Measurements from ENCODE around the gene C1orf87.

Gene C1orf87

GRCh38 chr1:60073605-60074278 is at the start of gene C1orf87:
Gene C1orf87 (minus strand): TSS chr1:60073770. CDS start chr1:60072643, 1,127 bp downstream.
- DNase-seq (ENCODE audit: low read depth): no peak

GRCh38 chr1:60118085-60118484 is 44.5 kb upstream of the C1orf87 start:
- no peak for DNase-seq (ENCODE audit: low read depth)

GRCh38 chr1:60114745-60115318 is 41.3 kb upstream of the C1orf87 start:
- no peak for DNase-seq (ENCODE audit: low read depth)

- no peak for DNase-seq (ENCODE audit: low read depth)
These were observed 40.0 kb upstream of the C1orf87 start for GRCh38 chr1:60113596-60113995.

- DNase-seq (ENCODE audit: low read depth): no peak
These were observed 39.5 kb upstream of the C1orf87 start for GRCh38 chr1:60113028-60113427.

- DNase-seq (ENCODE audit: low read depth): no peak
These were observed 38.1 kb upstream of the C1orf87 start for GRCh38 chr1:60111716-60112115.

GRCh38 chr1:60111118-60111517 is 37.5 kb upstream of the C1orf87 start:
- DNase-seq (ENCODE audit: low read depth): no peak

GRCh38 chr1:60108196-60108595 is 34.6 kb upstream of the C1orf87 start:
- DNase-seq (ENCODE audit: low read depth): no peak

- DNase-seq (ENCODE audit: low read depth): no peak
These were observed 29.6 kb upstream of the C1orf87 start for GRCh38 chr1:60103186-60103585.

- no peak for DNase-seq (ENCODE audit: low read depth)
These were observed 28.9 kb upstream of the C1orf87 start for GRCh38 chr1:60102267-60103061.

- DNase-seq (ENCODE audit: low read depth): no peak
These were observed 27.9 kb upstream of the C1orf87 start for GRCh38 chr1:60101516-60101915.

GRCh38 chr1:60091195-60091715 is 17.7 kb upstream of the C1orf87 start:
- no peak for DNase-seq (ENCODE audit: low read depth)

- DNase-seq (ENCODE audit: low read depth): no peak
These were observed 17.1 kb upstream of the C1orf87 start for GRCh38 chr1:60090655-60091054.

- DNase-seq (ENCODE audit: low read depth): no peak
These were observed 15.1 kb upstream of the C1orf87 start for GRCh38 chr1:60088620-60089155.

- no peak for DNase-seq (ENCODE audit: low read depth)
These were observed 14.1 kb upstream of the C1orf87 start for GRCh38 chr1:60087681-60088080.

GRCh38 chr1:60078182-60078581 is 4.6 kb upstream of the C1orf87 start:
- DNase-seq (ENCODE audit: low read depth): no peak

- no peak for DNase-seq (ENCODE audit: low read depth)
These were observed 2.3 kb downstream of the C1orf87 start for GRCh38 chr1:60071296-60071695.

- no peak for DNase-seq (ENCODE audit: low read depth)
These were observed 3.9 kb downstream of the C1orf87 start for GRCh38 chr1:60069691-60070090.

- no peak for DNase-seq (ENCODE audit: low read depth)
These were observed 5.1 kb downstream of the C1orf87 start for GRCh38 chr1:60068393-60069045.

- DNase-seq (ENCODE audit: low read depth): no peak
These were observed 7.6 kb downstream of the C1orf87 start for GRCh38 chr1:60066001-60066400.

- no peak for DNase-seq (ENCODE audit: low read depth)
These were observed 8.4 kb downstream of the C1orf87 start for GRCh38 chr1:60065199-60065598.

- DNase-seq (ENCODE audit: low read depth): no peak
These were observed 10.0 kb downstream of the C1orf87 start for GRCh38 chr1:60063561-60063960.

Measured in CMK (cell line).